Heart left ventricle (tissue), 13 donors: Measurements from ENCODE around the gene SLC2A4.
A peak's percentile ranks its signal among the peaks of the same experiment; 100 is the strongest.

Source experiments
- POLR2A ChIP-seq, 2 donors: fragments of 450-650 bp; IDR thresholded peaks; one replicate each; pipeline ENCODE4 v1.6.1; 2017; ENCODE audit warnings: antibody characterized with exemption in 2 of 2, mild to moderate bottlenecking in 2 of 2, moderate library complexity in 2 of 2
- TF ChIP-seq, protein P1 (sequence below), 12 donors: fragments of 200-600 bp; sonication (generic) in 4 of 12; IDR thresholded peaks; one replicate each; pipeline versions ENCODE4 v1.5.0 to v1.8.0; 2018 to 2022; ENCODE audit warnings: antibody characterized with exemption in 12 of 12, mild to moderate bottlenecking in 5 of 12
- donor health status: ischemic (EF 13 %, LVEDD 7.1; RV severe dilation, severe dysfunction).
- donor health status: DM: no; HTN: yes; CAD: no.
- donor health status: DM: no; HTN: no; CAD: no.
- donor health status: ischemic (EF 25% LVEDD 6.9; RV normal size, moderate dysfunction).
- donor health status: ischemic (EF 25% LVEDD 5.7; RV mildly dilated, moderate dysfunction).
- donor health status: ischemic (EF 35%, LVEDD 5.7; RV mildly dilated, moderate dysfunction).
- donor health status: nonischemic (EF 11% LVEDD 7.7; RV severe dilation, severe dysfunction).
- donor health status: DM: yes; HTN: yes; CAD: no.
- donor health status: PGD.
- donor health status: ischemic (EF 29% LVEDD 5.4; RV normal size, mild dysfunction).
- donor health status: nonischemic (EF 23%, LVEDD 6.1; RV moderate dilation, normal function).

DNA sequence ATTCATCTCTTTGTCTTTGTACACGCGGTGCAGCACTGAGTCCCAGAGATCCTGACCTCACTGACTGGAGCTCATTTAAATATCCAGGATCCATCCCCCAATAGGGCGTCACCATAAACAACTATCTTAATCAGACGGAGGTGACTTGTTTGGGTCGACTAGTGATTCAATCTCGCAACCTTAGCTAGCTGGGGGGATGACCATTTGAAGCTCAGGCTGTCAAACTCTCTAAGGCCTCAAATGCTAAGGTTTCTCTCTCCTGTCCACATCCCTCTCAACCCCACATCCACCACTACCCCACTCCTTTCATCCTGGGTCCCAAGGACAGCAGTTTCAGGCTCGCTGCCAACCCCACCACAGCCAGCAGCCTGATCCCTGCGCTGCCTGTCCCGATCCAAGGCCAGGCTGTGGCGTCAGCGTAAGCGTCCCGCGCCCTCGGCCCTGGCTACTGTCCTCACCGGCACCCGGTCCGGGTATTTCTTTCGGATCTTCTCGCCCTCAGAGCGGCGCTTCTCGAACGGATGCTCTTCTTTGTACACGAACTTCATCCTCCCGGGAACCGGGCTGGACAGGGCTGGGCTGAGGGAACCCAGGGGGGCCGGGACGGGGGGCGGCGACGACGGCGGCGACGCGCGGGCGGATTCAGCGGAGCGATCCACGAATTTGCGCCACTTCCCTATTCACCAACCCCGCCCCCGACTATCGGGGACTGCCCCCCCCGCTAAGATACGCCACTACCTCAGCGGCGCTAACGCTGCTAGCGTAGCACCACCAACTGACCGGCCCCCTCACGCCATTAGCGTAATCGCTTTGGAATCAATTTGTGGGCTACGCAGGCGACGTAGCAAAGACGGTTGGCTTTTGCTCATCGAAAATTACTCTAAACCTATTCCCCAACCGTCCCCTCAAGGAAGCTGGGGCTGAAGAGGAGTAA lies 39.5 kb upstream of the SLC2A4 start, which contains the start of gene GABARAP:
- TF ChIP-seq, protein P1, sequence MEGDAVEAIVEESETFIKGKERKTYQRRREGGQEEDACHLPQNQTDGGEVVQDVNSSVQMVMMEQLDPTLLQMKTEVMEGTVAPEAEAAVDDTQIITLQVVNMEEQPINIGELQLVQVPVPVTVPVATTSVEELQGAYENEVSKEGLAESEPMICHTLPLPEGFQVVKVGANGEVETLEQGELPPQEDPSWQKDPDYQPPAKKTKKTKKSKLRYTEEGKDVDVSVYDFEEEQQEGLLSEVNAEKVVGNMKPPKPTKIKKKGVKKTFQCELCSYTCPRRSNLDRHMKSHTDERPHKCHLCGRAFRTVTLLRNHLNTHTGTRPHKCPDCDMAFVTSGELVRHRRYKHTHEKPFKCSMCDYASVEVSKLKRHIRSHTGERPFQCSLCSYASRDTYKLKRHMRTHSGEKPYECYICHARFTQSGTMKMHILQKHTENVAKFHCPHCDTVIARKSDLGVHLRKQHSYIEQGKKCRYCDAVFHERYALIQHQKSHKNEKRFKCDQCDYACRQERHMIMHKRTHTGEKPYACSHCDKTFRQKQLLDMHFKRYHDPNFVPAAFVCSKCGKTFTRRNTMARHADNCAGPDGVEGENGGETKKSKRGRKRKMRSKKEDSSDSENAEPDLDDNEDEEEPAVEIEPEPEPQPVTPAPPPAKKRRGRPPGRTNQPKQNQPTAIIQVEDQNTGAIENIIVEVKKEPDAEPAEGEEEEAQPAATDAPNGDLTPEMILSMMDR (IDR thresholded peaks at IDR 0.05), result no peak
- TF ChIP-seq POLR2A (IDR thresholded peaks at IDR 0.05), result peak in 1 of 2 donors; percentile 64
